ENCODE results near the gene QPRT. TPM values are rescaled to one million over a fixed set of nuclear protein-coding genes. Genes with fewer than 3 reads are reported as not detected.
"Not testable (repeated sequence)": the region's sequence is repeated elsewhere in the genome, so short reads cannot be mapped to it uniquely, and the experiment has no call there.

Gene QPRT
- total and polyA plus RNA-seq, 7 experiments from 2014 or later = 0.54 to 6.5 (median 0.90) TPM

GRCh38 chr16:29705030-29705429, 26.1 kb downstream of the QPRT start:
- Mint-ChIP-seq H3K36me3 (peaks cover 0 to 4% (median 0%) of the 10 kb centered on the region in 5 donors), H3K27me3 (peaks cover 0 to 4% (median 0%) of the 10 kb centered on the region in 5 donors), H3K4me1 (peaks cover 27 to 41% (median 33%) of the 10 kb centered on the region in 7 donors), H3K27ac (peak overlapping the region in 3 of 9 donors; percentile 17 to 62 (median 49)), H3K9me3 (no peaks in the 10 kb centered on the region), H3K4me3 (no peak overlapping the region)
- H3K27ac ChIP-seq (ENCODE audit: low read depth, low read length) = no peak overlapping the region
- ATAC-seq (no peak), DNase-seq (no peak)
- ChIA-PET POLR2A (interaction anchor here (0.6 to 7.2 kb wide), 7 partner anchors 9 to 309 kb away, joined by 3 to 76 read pairs (median 4); partner anchors contain the start of genes KIF22, MAZ, MVP and PAGR1), CTCF (interaction anchor here (0.6 to 0.8 kb wide), 2 partner anchors 59 to 305 kb away, joined by 3 to 5 read pairs; no protein-coding TSS in a partner anchor)
- intact Hi-C loops (cut with micrococcal nuclease) = no loop called here
- no peak overlapping the region for H3K4me3 ChIP-seq (ENCODE audit: low read length)
- no peaks in the 10 kb centered on the region for H3K36me3 ChIP-seq (ENCODE audit: control insufficient read depth in 2 of 3, insufficient read depth in 3 of 3, low read length in 3 of 3)
- peaks cover 31 to 35% of the 10 kb centered on the region in 2 donors for H3K4me1 ChIP-seq (ENCODE audit: control insufficient read depth in 2 of 2, insufficient read depth in 2 of 2, low read length in 2 of 2)
- no peaks in the 10 kb centered on the region for H3K9me3 ChIP-seq (ENCODE audit: control insufficient read depth in 2 of 3, low read length in 3 of 3)
- no peaks in the 10 kb centered on the region for H3K27me3 ChIP-seq (ENCODE audit: control insufficient read depth in 2 of 2, insufficient read depth in 2 of 2, low read length in 2 of 2)

- ATAC-seq; intact Hi-C loops (cut with micrococcal nuclease); H3K9me3 ChIP-seq (ENCODE audit: control insufficient read depth in 2 of 3, low read length in 3 of 3); H3K4me3 ChIP-seq (ENCODE audit: low read length); H3K27ac Mint-ChIP-seq; H3K4me3 Mint-ChIP-seq; CTCF ChIA-PET; H3K36me3 ChIP-seq (ENCODE audit: control insufficient read depth in 2 of 3, insufficient read depth in 3 of 3, low read length in 3 of 3); H3K9me3 Mint-ChIP-seq; H3K36me3 Mint-ChIP-seq; H3K27ac ChIP-seq (ENCODE audit: low read depth, low read length); H3K27me3 ChIP-seq (ENCODE audit: control insufficient read depth in 2 of 2, insufficient read depth in 2 of 2, low read length in 2 of 2); H3K27me3 Mint-ChIP-seq; DNase-seq: not testable (repeated sequence)
- H3K4me1 ChIP-seq (ENCODE audit: control insufficient read depth in 2 of 2, insufficient read depth in 2 of 2, low read length in 2 of 2) = peaks cover 20 to 21% of the 10 kb centered on the region in 2 donors
- POLR2A ChIA-PET = interaction anchor here (0.6 to 0.7 kb wide), 4 partner anchors 11 to 145 kb away, joined by 3 read pairs; no protein-coding TSS in a partner anchor
- H3K4me1 Mint-ChIP-seq = peaks cover 21 to 29% (median 23%) of the 10 kb centered on the region in 7 donors
These were observed 28.2 kb downstream of the QPRT start for GRCh38 chr16:29707160-29707559.

GRCh38 chr16:29708917-29709600, 30.1 kb downstream of the QPRT start:
- no peaks in the 10 kb centered on the region for H3K9me3 Mint-ChIP-seq
- Histone ChIP-seq H3K4me3 (ENCODE audit: low read length) (no peak overlapping the region), H3K27me3 (ENCODE audit: control insufficient read depth in 2 of 2, insufficient read depth in 2 of 2, low read length in 2 of 2) (no peaks in the 10 kb centered on the region), H3K27ac (ENCODE audit: low read depth, low read length) (no peak overlapping the region), H3K4me1 (ENCODE audit: control insufficient read depth in 2 of 2, insufficient read depth in 2 of 2, low read length in 2 of 2) (peaks cover 6% of the 10 kb centered on the region in 2 donors), H3K36me3 (ENCODE audit: control insufficient read depth in 2 of 3, insufficient read depth in 3 of 3, low read length in 3 of 3) (no peaks in the 10 kb centered on the region), H3K9me3 (ENCODE audit: control insufficient read depth in 2 of 3, low read length in 3 of 3) (no peaks in the 10 kb centered on the region)
- H3K27me3 Mint-ChIP-seq = peaks cover 0 to 7% (median 0%) of the 10 kb centered on the region in 5 donors
- intact Hi-C loops (cut with micrococcal nuclease) = no loop called here
- H3K27ac Mint-ChIP-seq = peak overlapping the region in 2 of 9 donors; percentile 48 to 69
- H3K4me1 Mint-ChIP-seq = peaks cover 9 to 15% (median 12%) of the 10 kb centered on the region in 7 donors
- H3K4me3 Mint-ChIP-seq = peak overlapping the region in 1 of 10 donors; percentile 38
- ChIA-PET POLR2A (interaction anchor here (4.5 kb wide), 1 partner anchor 7 kb away, joined by 28 read pairs; no protein-coding TSS in a partner anchor), CTCF (interaction anchor here (0.6 to 14.9 kb wide), 3 partner anchors 9 to 81 kb away, joined by 4 to 134 read pairs (median 6); partner anchors contain the start of gene KIF22)
- ATAC-seq = no peak
- DNase-seq = no peak
- no peaks in the 10 kb centered on the region for H3K36me3 Mint-ChIP-seq

- Mint-ChIP-seq H3K4me3 (peak overlapping the region in 1 of 10 donors; percentile 38), H3K4me1 (peaks cover 9 to 15% (median 12%) of the 10 kb centered on the region in 7 donors), H3K27ac (peak overlapping the region in 3 of 9 donors; percentile 45 to 60 (median 60))
- H3K27me3 Mint-ChIP-seq; H3K36me3 ChIP-seq (ENCODE audit: control insufficient read depth in 2 of 3, insufficient read depth in 3 of 3, low read length in 3 of 3); DNase-seq; H3K27me3 ChIP-seq (ENCODE audit: control insufficient read depth in 2 of 2, insufficient read depth in 2 of 2, low read length in 2 of 2); H3K27ac ChIP-seq (ENCODE audit: low read depth, low read length); H3K9me3 ChIP-seq (ENCODE audit: control insufficient read depth in 2 of 3, low read length in 3 of 3); ATAC-seq; H3K9me3 Mint-ChIP-seq; H3K36me3 Mint-ChIP-seq; H3K4me3 ChIP-seq (ENCODE audit: low read length); H3K4me1 ChIP-seq (ENCODE audit: control insufficient read depth in 2 of 2, insufficient read depth in 2 of 2, low read length in 2 of 2): not testable (repeated sequence)
- intact Hi-C loops (cut with micrococcal nuclease) = loop anchor here (1.0 to 2.0 kb wide), 4 partner anchors 7 to 81 kb away; partner anchors contain the start of gene KIF22 (in 1 of the 2)
- POLR2A ChIA-PET = interaction anchor here (0.7 to 4.5 kb wide), 2 partner anchors 8 to 50 kb away, joined by 4 to 28 read pairs; no protein-coding TSS in a partner anchor
- CTCF ChIA-PET = interaction anchor here (0.6 to 14.9 kb wide), 4 partner anchors 9 to 115 kb away, joined by 4 to 134 read pairs (median 6); partner anchors contain the start of gene KIF22
These were observed 30.7 kb downstream of the QPRT start for GRCh38 chr16:29709657-29710056.

- ChIA-PET CTCF (interaction anchor here (0.6 to 14.9 kb wide), 5 partner anchors 10 to 114 kb away, joined by 3 to 134 read pairs (median 6); partner anchors contain the start of gene KIF22), POLR2A (interaction anchor here (0.7 to 4.5 kb wide), 4 partner anchors 9 to 79 kb away, joined by 3 to 28 read pairs (median 8); partner anchors contain the start of gene KIF22)
- peaks cover 6% of the 10 kb centered on the region in 2 donors for H3K4me1 ChIP-seq (ENCODE audit: control insufficient read depth in 2 of 2, insufficient read depth in 2 of 2, low read length in 2 of 2)
- no peaks in the 10 kb centered on the region for H3K36me3 ChIP-seq (ENCODE audit: control insufficient read depth in 2 of 3, insufficient read depth in 3 of 3, low read length in 3 of 3)
- Mint-ChIP-seq H3K9me3 (no peaks in the 10 kb centered on the region), H3K27me3 (peaks cover 0 to 18% (median 0%) of the 10 kb centered on the region in 5 donors), H3K4me3 (peak overlapping the region in 2 of 10 donors; percentile 2 to 16), H3K4me1 (peaks cover 8 to 15% (median 12%) of the 10 kb centered on the region in 7 donors), H3K27ac (peak overlapping the region in 8 of 9 donors; percentile 43 to 89 (median 60)), H3K36me3 (no peaks in the 10 kb centered on the region)
- no peak overlapping the region for H3K27ac ChIP-seq (ENCODE audit: low read depth, low read length)
- intact Hi-C loops (cut with micrococcal nuclease) = loop anchor here (1.0 to 2.0 kb wide), 4 partner anchors 8 to 80 kb away; partner anchors contain the start of gene KIF22 (in 1 of the 2)
- H3K4me3 ChIP-seq (ENCODE audit: low read length) = no peak overlapping the region
- ATAC-seq (peak; percentile 96), DNase-seq (peak in 7 of 9 donors; percentile 53 to 77 (median 66))
- H3K27me3 ChIP-seq (ENCODE audit: control insufficient read depth in 2 of 2, insufficient read depth in 2 of 2, low read length in 2 of 2) = no peaks in the 10 kb centered on the region
- H3K9me3 ChIP-seq (ENCODE audit: control insufficient read depth in 2 of 3, low read length in 3 of 3) = no peaks in the 10 kb centered on the region
These were observed 31.5 kb downstream of the QPRT start for GRCh38 chr16:29710227-29711219.
